Pancreas (tissue), 10 donors: ENCODE results near the gene LRRC74B. TPM values are rescaled to one million over a fixed set of nuclear protein-coding genes. Genes with fewer than 3 reads are reported as not detected.

Experiments used
- ATAC-seq, 4 donors: fragments of 200-7000 bp; cut with Tn5 transposase; one replicate each; pipeline versions ENCODE4 v1.8.0 to v1.9.1; 2020; ENCODE audit warnings: mild to moderate bottlenecking in 4 of 4, moderate library complexity in 4 of 4
- DNase-seq, 6 donors: peaks; one replicate each; pipeline ENCODE4 v3.0.0-alpha.2; 2020
- FAIRE-seq: peaks from 2 replicates; lab custom pipeline; 2012; peaks lifted over from hg19 to GRCh38; lab: Jason Lieb, UNC
- H3K27ac ChIP-seq, 4 donors: fragments of 200-600 bp; sonication (generic); 1 replicate in 3 of 4; 2 replicates in 1 of 4; pipeline versions ENCODE4 v1.5.0 to v1.8.0; 2020
- H3K27me3 ChIP-seq, 4 donors: fragments of 200-600 bp; one replicate each; pipeline ENCODE4 v1.8.0; 2021
- H3K36me3 ChIP-seq, 3 donors: fragments of 200-600 bp; sonication (generic) in 1 of 3; one replicate each; pipeline versions ENCODE4 v1.5.0 to v1.8.0; 2020 to 2021
- H3K4me1 ChIP-seq, 3 donors: fragments of 200-600 bp; one replicate each; pipeline ENCODE4 v1.8.0; 2021
- H3K4me3 ChIP-seq, 4 donors: fragments of 200-600 bp; sonication (generic) in 2 of 4; one replicate each; pipeline versions ENCODE4 v1.5.0 to v1.8.0; 2020 to 2021
- H3K9me3 ChIP-seq, 4 donors: fragments of 200-600 bp; one replicate each; pipeline ENCODE4 v1.8.0; 2021
- CTCF ChIP-seq, 4 donors: fragments of 200-600 bp; sonication (generic) in 3 of 4; IDR thresholded peaks; one replicate each; pipeline versions ENCODE4 v1.5.0 to v1.8.0; 2021; ENCODE audit warnings: antibody characterized with exemption in 4 of 4
- WGBS, 2 donors: extraction: QIAGEN DNeasy Blood & Tissue Kit; methylation state at CpG; one replicate each; pipeline ENCODE4 v1.1.7; 2013; 5-methylcytosine and 5-hydroxymethylcytosine counted together
- intact Hi-C, 3 donors: fragments of 100-400 bp; cut with DNase I; formaldehyde crosslinking; loops; one replicate each; pipeline versions ENCODE4 v1.11.1 to v1.14.2; 2022
- polyA plus RNA-seq, 2 donors: library from polyadenylated mRNA; stranded (reverse); fragments of 200-250 nt; gene quantifications; one replicate each; pipeline ENCODE4 v1.2.3, GENCODE V29; 2013
- total RNA-seq, 6 donors: library from RNA; stranded (reverse); fragmentation: NEBNext Ultra II Directional in 4 of 6; extraction: Animal tissue kit (Norgen Biotek cat#: 25700) in 4 of 6; gene quantifications; one replicate each; pipeline versions ENCODE4 v1.2.1 to v1.2.4, GENCODE V29; 2021 to 2023
- donor health status: healthy with polysubstance abuse.
- donor health status: DM: no; HTN: no; CAD: no; lungs with moderate emphysema.
- donor health status: DM: no; HTN: no; CAD: no.
- donor health status: control.
- donor health status: control.
- donor health status: Bipolar disorder and iron deficiency.
- donor health status: DM: yes; HTN: yes; CAD: no.
- donor health status: DM: no; HTN: no; CAD: no.
- donor health status: DM: no; HTN: no; CAD: no.
- donor health status: DM: yes; HTN: yes; CAD: no.

LRRC74B gene, protein sequence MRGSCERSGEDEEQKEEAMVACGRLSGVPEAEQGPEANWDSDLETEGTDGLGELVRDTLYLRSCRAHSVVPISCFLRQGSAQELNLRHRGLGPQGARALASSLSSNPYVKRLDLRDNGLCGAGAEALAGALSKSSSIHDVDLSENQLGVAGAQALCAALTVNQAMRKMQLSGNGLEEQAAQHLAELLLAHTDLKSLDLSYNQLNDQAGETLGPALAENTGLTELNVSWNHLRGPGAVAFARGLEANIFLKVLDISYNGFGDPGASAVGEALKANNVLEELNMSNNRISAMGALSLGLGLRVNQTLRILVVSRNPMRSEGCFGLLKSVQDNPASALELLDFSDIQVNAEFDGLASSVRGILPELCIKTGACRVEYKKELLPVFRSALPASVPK
- total RNA-seq (not detected), polyA plus RNA-seq (under 1 TPM in 1 of 2 donors, not detected in 1; 0.05 TPM)

GRCh38 chr22:21045585-21046294, at the start of gene LRRC74B:
Gene LRRC74B, plus strand, starts transcription at chr22:21045946. Its CDS starts 41 bp downstream, at chr22:21045987.
- WGBS, 2 donors: 10% methylated on average over 43 to 47 of the region's 47 CpGs
- ATAC-seq (peak; percentile 98 to 99 (median 98)), DNase-seq (peak; percentile 82 to 94 (median 89)), FAIRE-seq (no peak)
- no peak within 1 kb of the TSS for H3K27ac ChIP-seq
- peak within 1 kb of the TSS in 2 of 4 donors; percentile 2 to 33 for H3K4me3 ChIP-seq
- TF ChIP-seq CTCF (IDR thresholded peaks at IDR 0.05): no peak
- no peaks in the 10 kb centered on the region for H3K4me1 ChIP-seq
- intact Hi-C loops: no loop called here
- no peaks in the 10 kb centered on the region for H3K9me3 ChIP-seq
- H3K27me3 ChIP-seq: peaks cover 0 to 9% (median 0%) of the 10 kb centered on the region in 4 donors
- H3K36me3 ChIP-seq: no peaks in the 10 kb centered on the region

- TF ChIP-seq CTCF (IDR thresholded peaks at IDR 0.05): no peak
- DNase-seq (peak in 1 of 6 donors; percentile 58), ATAC-seq (no peak)
These were observed 49.7 kb upstream of the LRRC74B start for GRCh38 chr22:20996031-20996410.

GRCh38 chr22:20996598-20997535, 48.9 kb upstream of the LRRC74B start:
- no peak overlapping the region for H3K27ac ChIP-seq
- DNase-seq (peak in 2 of 6 donors; percentile 53 to 75), ATAC-seq (no peak), FAIRE-seq (no peak)
- peaks cover 0 to 25% (median 5%) of the 10 kb centered on the region in 3 donors for H3K36me3 ChIP-seq
- peaks cover 0 to 13% (median 10%) of the 10 kb centered on the region in 3 donors for H3K4me1 ChIP-seq
- H3K9me3 ChIP-seq: no peaks in the 10 kb centered on the region
- TF ChIP-seq CTCF (IDR thresholded peaks at IDR 0.05): no peak
- no peak overlapping the region for H3K4me3 ChIP-seq
- intact Hi-C loops: no loop called here
- no peaks in the 10 kb centered on the region for H3K27me3 ChIP-seq
- WGBS, 2 donors: 88 to 89% methylated on average over 27 of the region's 27 CpGs

More at GRCh38 chr22:20996031-20996410, 49.7 kb upstream of the LRRC74B start:
- H3K9me3 ChIP-seq: no peaks in the 10 kb centered on the region
- 91 to 92% methylated on average over 9 to 10 of the region's 10 CpGs for WGBS, 2 donors
- no peak overlapping the region for H3K4me3 ChIP-seq
- H3K27ac ChIP-seq: no peak overlapping the region
- H3K27me3 ChIP-seq: no peaks in the 10 kb centered on the region
- H3K4me1 ChIP-seq: peaks cover 0 to 13% (median 10%) of the 10 kb centered on the region in 3 donors
- no peak for FAIRE-seq
- intact Hi-C loops: no loop called here
- peaks cover 0 to 28% (median 5%) of the 10 kb centered on the region in 3 donors for H3K36me3 ChIP-seq

- DNase-seq (peak in 2 of 6 donors; percentile 44 to 72), FAIRE-seq (no peak), ATAC-seq (no peak)
- Histone ChIP-seq H3K4me3 (no peak overlapping the region), H3K9me3 (no peaks in the 10 kb centered on the region), H3K27me3 (no peaks in the 10 kb centered on the region), H3K4me1 (peaks cover 0 to 13% (median 10%) of the 10 kb centered on the region in 3 donors), H3K27ac (no peak overlapping the region), H3K36me3 (peaks cover 0 to 16% (median 5%) of the 10 kb centered on the region in 3 donors)
- WGBS, 2 donors: 84 to 86% methylated on average over 13 of the region's 13 CpGs
- intact Hi-C loops: no loop called here
- TF ChIP-seq CTCF (IDR thresholded peaks at IDR 0.05): no peak
These were observed 48.0 kb upstream of the LRRC74B start for GRCh38 chr22:20997536-20998257.
